SHP77 (cell line): ENCODE results near the gene PTPRD.

ENCODE experiments used
- DNase-seq, 2 experiments: peaks; one replicate each; lab custom pipeline; 2025; lab: John Stamatoyannopoulos, UW

The PTPRD gene

DNA sequence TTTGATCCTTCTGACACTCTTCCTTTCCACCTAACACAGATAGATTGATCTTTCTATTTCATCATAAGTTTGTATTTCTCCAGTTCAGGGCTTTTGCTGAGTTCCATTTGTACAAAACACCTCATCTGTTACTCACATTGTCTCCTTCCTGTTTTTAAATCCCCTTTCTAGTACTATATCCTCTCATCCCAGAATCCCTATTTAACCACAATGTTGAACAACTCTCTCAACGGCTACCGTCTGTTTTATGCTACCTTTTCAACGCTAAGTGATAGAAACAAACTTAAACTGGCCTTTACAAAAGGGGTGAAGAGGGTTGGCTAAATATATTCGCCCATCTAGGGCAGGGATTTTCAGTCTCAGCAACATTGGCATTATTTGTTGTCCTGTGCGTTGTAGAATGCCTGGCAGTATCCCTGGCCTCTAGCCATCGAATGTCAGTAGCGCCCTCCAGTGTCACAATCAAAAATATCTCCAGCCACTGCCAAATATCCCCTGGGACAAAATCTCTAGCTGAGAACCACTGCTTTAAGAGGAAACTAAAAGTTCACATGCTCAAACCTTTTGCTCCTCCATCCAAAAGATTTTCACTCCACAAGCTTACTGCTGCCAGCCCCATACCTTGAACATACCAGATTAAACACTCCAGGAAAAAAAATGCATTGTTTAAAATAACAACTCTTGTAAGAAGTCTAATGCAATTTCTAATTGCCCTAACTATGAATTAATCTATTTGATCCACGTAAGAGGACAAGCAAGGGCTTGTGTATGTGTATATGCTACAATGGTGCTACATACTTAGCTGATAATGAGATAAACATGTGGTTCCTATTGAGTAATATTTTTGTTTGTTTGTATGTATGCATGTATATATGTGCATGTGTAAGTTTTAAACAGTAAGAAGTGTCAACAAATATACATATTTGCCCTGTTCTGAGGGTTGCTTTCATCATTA is 344.0 kb downstream of the PTPRD start:
- peak; percentile 15 to 25 for DNase-seq

DNA sequence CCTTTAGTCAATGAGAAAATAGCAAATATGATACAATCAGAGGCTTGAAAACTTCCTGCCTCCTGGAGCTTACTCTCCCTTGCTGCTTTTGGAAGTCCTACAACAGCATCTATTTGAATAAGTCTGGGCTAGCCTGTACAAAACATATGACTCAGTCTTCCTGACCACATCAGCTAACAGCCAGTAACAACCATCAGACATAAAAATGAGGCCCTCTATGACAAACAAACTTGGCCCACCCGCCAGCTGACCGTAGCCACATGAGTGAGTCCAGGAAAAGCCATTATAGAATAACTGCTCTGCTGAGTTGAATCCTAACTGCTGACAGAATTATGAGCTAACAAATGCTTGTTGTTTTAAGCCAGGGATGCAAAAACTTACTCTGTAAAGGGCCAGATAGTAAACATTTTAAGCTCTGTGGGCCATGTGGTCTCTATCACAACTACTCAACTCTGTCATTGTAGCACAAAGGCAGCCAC is 347.6 kb downstream of the PTPRD start:
- DNase-seq, result no peak

DNA sequence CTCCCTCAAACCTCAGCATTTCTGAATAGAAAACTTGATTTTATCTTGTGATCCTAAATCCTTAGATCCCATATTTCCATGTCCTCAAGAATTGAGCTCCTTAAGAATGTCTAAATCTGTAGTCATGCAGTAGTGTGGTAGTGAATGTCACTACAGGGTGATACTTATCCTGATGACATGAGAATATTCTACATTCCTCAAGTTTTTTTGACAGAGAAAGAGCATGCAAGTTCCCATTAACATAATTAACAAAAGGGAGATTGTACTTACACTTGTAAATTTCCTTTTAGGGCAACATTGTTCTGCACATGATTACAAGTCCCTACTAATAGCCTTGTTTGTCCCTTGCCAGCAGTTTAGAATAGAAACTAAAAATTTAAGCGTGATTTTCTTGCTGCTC is 352.3 kb downstream of the PTPRD start:
- no peak for DNase-seq

DNA sequence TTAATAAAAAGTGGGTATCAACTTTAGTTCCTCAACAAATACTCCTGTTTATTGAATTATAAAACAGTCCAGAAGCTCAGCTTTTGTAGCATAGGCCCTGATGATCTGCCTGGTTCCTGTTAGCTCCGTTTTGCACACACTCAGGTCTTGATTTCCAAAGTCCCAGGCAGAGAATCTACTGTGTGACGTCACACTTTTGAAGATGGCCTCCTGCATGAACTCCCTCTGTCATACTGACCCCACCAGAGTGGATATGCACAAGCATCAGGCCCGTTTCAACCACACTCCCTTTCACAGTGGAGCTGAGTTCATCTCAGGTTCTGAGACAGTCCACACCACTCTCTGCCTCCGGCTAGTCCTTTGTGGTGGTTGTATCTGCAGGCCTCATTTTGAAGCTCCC is 353.1 kb downstream of the PTPRD start:
- no peak for DNase-seq

DNA sequence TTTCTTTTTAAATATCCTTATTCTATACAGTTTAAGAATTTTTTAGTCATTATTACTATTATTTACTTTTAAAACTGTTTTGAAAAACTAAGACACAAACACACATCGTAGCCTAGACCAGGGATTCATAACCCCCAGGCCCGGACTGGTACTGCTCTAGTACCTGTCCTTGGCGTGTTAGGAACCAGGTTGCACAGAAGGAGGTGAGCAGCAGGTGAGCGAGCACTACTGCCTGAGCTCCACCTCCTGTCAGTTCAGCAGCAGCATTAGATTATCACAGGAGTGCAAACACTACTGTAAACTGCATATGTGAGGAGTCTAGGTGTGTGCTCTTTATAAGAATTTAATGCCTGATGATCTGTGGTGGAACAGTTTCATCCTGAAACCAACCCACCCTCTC is 357.0 kb downstream of the PTPRD start:
- DNase-seq, result no peak

DNA sequence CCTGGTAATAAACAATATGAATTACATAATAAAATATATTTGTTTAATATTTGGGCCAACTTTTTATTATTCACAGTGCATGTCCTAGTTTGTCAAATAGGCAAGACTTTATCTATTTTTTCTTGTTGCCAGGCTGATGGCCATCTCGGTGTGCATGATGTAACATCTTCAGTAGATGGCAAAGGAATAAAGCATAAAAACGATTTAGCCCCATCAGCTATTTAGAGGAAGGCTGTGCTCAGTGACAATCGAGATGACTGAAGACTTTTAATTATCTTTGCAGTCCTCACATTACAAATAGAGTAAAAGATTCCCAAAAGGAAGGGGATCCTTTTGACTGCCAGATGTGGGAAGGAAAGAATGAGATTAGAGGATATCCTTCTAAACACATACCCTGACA is 358.5 kb downstream of the PTPRD start:
- no peak for DNase-seq

DNA sequence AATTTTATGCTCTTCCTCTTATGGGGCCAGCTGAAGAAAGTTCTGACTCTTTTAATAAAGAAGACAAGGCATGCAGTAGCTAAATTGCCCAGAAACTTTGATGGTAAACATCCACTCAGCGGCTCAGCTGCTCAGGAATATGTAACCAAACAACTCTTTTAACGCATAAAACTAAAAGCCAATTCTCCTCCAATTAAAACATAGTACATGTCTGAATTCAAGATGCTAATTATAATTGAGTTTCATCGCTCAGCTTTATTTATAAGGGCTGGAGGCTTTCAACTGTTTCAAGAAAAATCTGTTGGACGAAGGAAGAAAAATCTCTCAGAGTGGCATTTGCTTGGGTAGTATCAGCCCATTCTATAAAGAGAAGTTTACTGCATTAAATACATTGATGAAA is 359.5 kb downstream of the PTPRD start:
- DNase-seq, result no peak

DNA sequence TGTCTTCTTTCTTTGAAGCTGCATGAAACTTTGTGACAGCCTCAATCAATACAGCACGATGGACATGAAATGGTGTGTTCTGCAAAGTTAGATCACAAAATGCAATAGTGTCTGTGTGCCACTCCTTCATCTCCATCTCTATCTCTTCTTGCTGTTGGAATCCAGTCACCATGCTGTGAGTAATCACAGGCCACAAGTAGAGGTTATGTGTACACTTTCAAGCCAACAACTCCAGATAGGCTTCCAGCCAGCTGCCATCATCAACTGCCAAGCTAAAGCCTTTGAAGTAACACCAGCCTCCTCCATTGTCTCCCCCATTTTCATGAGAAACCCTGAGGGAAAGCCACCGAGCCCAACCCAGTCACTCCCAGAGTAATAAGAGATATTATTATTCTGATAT is 360.6 kb downstream of the PTPRD start:
- no peak for DNase-seq

DNA sequence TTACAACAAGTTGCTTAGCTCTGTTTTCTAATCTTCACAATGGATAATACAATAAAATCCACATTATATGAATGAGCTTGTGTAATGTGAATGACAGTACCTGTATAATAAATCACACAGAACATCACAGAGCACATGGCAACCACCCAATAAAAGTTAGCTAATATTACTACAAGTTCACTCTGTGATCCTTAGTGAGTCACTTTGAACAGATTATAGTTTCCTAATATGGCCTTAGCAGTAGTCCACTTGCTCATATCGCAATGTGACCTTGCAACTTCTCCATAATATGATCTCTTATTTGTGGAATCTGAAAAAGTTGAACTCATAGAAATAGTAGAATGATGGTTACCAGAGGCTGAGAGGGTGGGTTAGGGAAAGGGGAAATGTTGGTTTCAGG is 361.3 kb downstream of the PTPRD start:
- no peak for DNase-seq

DNA sequence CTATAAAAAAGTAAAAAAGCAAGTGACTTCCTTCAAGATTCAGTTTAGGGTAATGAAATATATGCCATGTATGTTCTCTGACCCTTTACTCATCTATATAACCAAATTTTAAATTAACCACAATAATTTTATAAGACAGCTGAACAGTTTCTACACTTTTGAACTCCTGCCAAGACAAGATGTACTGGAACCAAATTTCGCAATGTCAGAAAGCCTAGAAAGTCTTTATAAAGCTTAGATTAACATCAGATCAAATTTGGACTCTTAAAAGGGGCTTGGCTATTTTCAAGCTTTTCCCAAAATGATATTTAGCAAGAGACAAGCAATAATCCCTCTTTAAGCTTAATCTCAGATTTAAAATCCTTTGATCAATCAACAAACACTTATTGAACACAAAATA is 362.6 kb downstream of the PTPRD start:
- no peak for DNase-seq

DNA sequence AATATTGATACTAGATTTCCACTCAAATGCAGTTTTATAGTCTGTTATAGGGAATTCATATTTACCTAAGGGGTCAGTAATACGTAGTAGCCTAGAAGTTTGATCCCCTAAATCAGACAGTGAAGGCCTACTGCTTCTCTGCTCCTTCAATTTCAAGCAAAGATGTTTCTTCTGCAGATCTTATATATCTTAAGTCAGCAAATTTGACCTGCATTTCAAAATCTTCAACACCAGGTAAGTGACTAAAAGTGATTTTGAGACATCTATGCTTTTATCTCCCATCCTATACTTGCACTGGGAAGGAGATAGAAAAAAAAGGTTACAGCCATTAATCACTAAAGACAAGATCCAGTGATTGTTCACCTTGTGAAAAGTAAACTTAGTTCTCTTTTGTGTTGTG is 363.9 kb downstream of the PTPRD start:
- no peak for DNase-seq

DNA sequence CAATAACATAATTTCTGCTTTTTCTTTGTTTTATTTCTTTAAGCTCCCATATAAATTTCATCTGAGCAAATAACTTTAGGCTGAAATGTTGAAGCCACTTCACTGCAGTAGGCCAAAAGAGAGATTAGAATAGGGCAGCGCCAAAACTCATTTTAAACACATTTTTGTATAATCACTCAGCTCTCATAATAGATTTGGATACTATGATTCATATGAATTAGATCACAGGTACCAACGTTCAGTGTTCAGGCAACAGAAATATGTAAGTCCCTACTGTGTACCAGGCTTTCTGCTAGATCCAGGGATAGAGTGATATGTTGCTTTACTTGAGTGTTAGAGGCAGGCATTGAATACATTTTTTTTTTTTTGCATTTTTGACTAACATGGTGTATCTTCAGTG is 370.5 kb downstream of the PTPRD start:
- DNase-seq, result no peak

DNA sequence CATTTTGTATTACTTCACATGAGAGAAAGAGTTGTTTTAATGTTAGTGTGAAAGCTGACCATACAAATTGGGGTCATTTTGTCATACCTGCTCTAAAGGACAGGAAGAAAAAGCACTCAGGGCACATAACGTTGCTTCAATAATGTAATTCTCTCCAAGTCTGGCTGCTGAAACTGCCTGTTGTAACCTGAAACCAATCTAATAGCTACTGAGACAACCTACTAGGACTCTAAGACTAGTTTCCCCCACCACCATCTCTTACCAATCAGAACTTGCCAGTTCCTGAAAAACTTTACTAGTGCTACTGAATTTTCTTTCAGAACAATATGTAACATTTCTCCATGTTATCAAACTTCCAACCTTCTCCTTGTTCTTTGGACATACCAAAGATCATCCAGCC is 374.7 kb downstream of the PTPRD start:
- DNase-seq, result no peak

DNA sequence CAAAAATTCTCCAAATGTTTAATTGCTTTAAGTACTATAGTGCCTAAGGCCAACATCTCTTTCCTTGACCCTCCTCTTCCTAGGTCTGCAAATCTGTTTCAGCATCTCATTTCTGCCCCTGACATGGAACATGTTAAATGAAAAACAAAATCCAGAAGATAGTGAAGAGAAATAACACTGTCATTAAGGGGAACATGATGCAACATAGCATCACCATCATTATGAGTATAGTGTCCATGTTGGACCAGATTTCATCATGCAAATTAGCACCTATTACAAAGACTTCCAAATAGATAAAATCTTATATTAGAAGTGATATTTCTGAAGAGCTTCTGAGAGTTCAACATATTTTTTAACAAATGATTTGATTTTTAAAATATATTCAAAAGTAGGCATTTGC is 375.2 kb downstream of the PTPRD start:
- DNase-seq, result no peak

DNA sequence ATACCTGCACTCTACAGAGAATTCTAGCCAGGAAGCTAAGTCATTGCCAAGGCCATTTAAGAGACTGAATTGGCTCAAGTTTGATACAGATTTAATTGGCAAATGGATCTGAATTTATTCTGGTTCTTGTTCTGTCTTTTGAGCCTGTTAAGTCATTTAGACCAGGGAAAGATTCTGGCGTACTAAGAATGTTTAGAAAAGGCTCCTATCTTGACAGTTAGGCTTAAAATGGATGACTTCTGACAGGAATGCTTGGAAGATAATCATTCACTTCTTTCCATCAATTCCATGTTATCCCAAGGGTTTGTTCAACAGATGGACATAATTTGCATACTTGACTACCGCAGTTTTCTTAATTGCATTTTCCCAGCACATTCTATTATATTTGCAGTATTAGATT is 376.6 kb downstream of the PTPRD start:
- no peak for DNase-seq

DNA sequence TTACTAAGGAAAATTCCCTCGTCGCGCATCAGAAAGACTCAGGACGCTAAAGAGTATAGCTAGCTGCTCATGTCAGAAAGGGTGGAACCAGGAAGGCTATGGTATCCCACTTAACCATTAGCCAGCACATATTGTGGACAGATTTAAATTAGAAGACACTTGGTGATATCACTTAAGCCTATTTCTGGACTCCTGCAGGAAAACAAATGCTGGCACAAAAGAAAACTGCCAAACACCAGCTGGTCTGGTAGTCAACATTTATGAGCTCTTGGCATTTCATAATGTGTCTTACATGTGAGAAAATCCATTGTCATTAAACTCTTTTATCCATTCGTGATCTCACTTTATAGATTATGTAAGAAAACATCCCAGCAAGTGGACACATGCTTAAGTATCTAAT is 377.4 kb downstream of the PTPRD start:
- no peak for DNase-seq

DNA sequence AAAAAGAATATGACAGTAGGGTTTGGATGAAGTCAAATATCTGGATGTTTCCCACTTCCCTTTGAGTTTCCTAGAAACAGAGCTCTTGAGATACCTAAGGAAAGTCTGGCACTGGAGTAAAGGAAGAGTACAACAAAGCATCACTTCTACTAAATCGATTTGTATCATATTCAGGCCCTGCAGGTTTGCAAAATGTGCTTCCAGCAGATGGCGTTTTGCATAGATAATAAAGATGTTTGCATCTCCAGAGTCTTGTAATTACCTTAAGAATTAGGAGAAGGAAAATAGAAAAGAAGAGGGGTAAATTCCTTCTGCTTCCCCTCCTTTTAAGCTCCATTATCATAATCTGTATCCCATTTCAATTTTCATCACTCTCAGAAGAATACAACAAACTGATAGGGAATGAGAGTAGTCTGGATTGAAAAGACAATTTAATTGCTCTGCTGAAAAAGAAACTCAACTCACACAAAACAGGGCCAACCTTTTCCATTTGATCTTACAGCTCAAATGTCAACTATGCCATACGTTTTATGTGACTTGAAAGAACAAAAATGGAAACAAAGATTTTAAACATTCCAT is 380.4 kb downstream of the PTPRD start:
- DNase-seq, result no peak

DNA sequence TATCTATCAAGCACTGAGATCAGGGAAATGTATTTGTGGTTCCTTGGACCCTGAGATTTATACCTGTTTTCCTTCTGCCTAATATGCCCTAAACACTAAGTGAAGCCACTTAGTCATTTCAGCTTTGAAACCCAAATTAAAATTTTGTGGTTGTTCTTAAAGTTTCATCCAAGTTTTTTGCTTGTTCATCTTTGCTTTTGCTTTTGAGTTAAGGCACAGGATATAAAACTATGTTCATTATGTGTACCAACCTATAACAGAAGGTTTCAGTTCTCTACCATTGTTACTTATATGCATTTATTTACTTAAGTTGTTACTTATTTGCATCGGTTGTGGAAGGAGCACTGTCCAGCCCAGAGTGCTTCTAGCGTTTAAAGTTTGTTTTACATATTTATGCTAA is 382.3 kb downstream of the PTPRD start:
- no peak for DNase-seq

DNA sequence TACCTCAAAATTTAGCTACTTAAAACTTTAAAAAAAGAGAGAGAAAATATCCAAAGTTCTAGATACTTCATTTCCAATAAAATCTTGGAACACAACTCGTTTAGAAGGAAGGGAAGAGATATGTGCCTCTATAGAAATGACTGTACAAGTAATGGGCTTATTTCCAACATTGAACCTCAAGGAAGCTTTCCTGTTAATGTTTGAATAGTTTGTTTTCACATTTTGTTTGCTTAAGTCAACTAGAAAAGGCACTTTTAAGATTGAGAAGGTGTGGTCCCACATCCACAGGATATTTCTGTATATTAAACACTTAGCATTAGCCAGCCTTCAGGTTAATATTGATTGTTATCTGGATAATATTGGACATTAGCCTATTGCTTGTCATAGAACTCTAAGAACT is 384.7 kb downstream of the PTPRD start:
- no peak for DNase-seq

DNA sequence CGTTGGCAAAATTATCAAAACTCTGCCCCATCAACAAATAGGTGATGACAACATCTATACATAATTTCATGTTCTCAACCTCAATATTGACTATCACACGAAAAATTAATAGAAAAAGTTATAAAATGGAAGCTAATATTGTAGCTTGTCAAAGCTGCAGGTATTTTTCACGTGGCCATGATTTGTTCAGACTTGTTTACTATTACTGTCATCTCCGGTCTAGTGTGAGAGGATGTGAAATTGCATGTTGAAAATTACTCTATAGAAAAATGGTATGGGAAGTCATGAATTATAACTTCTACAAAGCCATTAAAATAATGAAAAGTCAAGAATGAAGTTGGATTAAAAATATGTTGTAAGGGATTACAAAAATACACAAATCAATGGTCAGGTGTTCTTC is 385.8 kb downstream of the PTPRD start:
- no peak for DNase-seq

DNA sequence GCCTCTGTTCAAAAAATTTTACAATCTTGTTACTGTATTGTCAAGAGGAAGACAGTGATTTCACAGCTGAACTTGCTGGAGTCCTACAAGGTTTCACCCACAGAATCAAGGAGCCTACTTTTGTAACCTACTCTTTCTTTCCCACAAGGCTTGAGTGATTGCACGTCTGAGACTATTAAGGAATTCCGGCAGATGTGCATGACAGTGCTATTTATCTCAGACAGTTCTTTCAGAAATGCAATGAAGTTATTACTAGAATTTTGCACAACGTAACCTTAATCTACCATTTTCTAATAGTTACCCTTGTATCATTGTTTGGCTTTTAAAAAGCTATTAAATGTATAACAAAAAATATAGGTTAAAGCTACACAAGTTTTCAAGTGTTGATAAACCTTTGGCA is 400.1 kb downstream of the PTPRD start:
- no peak for DNase-seq

DNA sequence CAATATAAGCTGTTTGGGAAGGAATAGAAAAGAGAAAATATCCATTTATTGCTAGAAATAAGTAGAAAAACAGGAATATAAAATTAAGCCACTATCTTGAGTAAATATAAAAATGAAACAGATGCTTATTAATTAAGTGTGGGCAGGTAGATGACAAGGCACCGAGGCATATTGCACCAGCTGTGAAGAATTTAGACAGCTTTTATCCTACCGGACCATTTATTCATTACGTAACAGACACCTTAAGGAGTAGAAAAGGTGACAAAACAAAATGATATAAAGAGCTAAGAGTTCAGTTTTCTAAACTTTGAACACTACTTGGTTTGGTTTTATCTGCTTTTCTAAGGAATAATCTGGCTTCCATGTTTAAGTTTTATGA is 404.1 kb downstream of the PTPRD start:
- DNase-seq, result no peak

DNA sequence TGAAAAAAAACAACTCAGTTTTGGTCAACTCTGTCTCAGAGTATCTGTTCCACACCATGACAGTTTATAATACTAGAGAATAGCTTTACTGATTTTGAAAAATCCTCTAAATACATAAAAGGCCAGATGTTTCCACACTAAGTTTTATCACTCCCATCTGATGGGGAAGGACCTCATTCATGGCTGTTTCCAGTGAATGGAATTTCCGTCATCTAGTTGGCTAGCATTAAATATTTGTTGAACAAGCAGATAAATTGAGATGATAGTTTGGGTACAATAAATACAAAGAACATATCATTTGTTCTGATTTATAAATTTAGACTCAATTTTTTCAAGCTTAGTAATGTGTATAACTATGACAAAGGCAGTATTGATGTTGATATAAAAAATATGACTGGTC is 408.5 kb downstream of the PTPRD start:
- DNase-seq, result no peak

DNA sequence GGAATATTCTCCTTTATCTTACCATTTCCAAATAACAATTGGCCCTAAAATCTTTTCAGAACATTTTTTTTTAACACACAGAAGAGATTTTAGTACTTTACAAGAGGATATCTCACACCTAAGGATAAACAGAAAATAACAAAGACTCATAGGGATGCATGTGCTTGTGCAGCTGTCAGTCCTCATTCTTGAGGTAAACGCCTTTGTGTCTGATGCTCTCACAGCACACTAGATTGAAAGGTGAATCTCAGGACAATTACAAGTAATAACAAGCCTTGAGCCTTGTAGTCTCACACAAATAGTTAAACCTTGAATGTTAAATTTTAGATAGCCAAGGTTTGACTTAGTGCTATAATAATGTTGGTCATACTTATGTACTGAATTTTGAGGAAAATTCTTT is 439.2 kb downstream of the PTPRD start:
- DNase-seq, result peak; percentile 12 to 25
